Measurements from ENCODE around the gene ACTN1.
A peak's percentile ranks its signal among the peaks of the same experiment; 100 is the strongest.

Gene ACTN1

GRCh38 chr14:68824517-68825347, 154.4 kb downstream of the ACTN1 start:
- in situ Hi-C loops (cut with MboI; ENCODE audit: low pct_unique_long_range_greater_than_20kb, low sequenced_read_pairs, unreplicated experiment) = no loop called here
- TF ChIP-seq CTCF (IDR thresholded peaks at IDR 0.05; ENCODE audit: extremely low read depth, insufficient read depth, missing control alignments) = peak; percentile 88
- DNase-seq (ENCODE audit: low spot score) = no peak

GRCh38 chr14:68824207-68824516, 154.9 kb downstream of the ACTN1 start:
- DNase-seq (ENCODE audit: low spot score) = no peak
- in situ Hi-C loops (cut with MboI; ENCODE audit: low pct_unique_long_range_greater_than_20kb, low sequenced_read_pairs, unreplicated experiment) = no loop called here
- TF ChIP-seq CTCF (IDR thresholded peaks at IDR 0.05; ENCODE audit: extremely low read depth, insufficient read depth, missing control alignments) = no peak

All from GM13977 (cell line).